Activated CD4-positive, alpha-beta T cell treated with anti-CD3 and anti-CD28 coated beads for 24 hours (primary cell): ENCODE results near the gene UBAP2L.
A peak's percentile ranks its signal among the peaks of the same experiment; 100 is the strongest.
"Not testable (repeated sequence)": the region's sequence is repeated elsewhere in the genome, so short reads cannot be mapped to it uniquely, and the experiment has no call there.

ENCODE experiments used
- DNase-seq, 2 donors: peaks; one replicate each; pipeline ENCODE4 v3.0.0-alpha.2; 2020; ENCODE audit warnings: low read depth in 2 of 2

Gene UBAP2L

GRCh38 chr1:154253671-154254070, 32.9 kb downstream of the UBAP2L start:
- DNase-seq = no peak

GRCh38 chr1:154256686-154257085, 35.9 kb downstream of the UBAP2L start:
- no peak for DNase-seq

GRCh38 chr1:154258784-154259183, 38.0 kb downstream of the UBAP2L start:
- DNase-seq = no peak

- no peak for DNase-seq
Observed at GRCh38 chr1:154260127-154260526, 39.4 kb downstream of the UBAP2L start.

- no peak for DNase-seq
Observed at GRCh38 chr1:154263465-154264332, 42.9 kb downstream of the UBAP2L start.

- DNase-seq = no peak
Observed at GRCh38 chr1:154264454-154264853, 43.7 kb downstream of the UBAP2L start.

GRCh38 chr1:154265586-154265985, 44.8 kb downstream of the UBAP2L start:
- DNase-seq = no peak

GRCh38 chr1:154270833-154271232, 50.1 kb downstream of the UBAP2L start:
- DNase-seq = no peak

GRCh38 chr1:154272217-154272998, 51.7 kb downstream of the UBAP2L start, which contains the start of gene HAX1:
Gene HAX1, plus strand, starts transcription at chr1:154272629. Its CDS starts 95 bp downstream, at chr1:154272724.
- DNase-seq = peak; percentile 94 to 97

GRCh38 chr1:154272999-154273563, 52.3 kb downstream of the UBAP2L start:
- no peak for DNase-seq

- DNase-seq = peak in 1 of 2 donors; percentile 19
Observed at GRCh38 chr1:154276797-154277196, 56.0 kb downstream of the UBAP2L start.

- not testable (repeated sequence) for DNase-seq
Observed at GRCh38 chr1:154287591-154287990, 66.8 kb downstream of the UBAP2L start.

GRCh38 chr1:154288661-154289060, 67.9 kb downstream of the UBAP2L start:
- no peak for DNase-seq

- no peak for DNase-seq
Observed at GRCh38 chr1:154290921-154291320, 70.2 kb downstream of the UBAP2L start.

GRCh38 chr1:154295408-154296235, 74.9 kb downstream of the UBAP2L start:
- no peak for DNase-seq

GRCh38 chr1:154301582-154301981, 80.8 kb downstream of the UBAP2L start:
- no peak for DNase-seq

- DNase-seq = peak in 1 of 2 donors; percentile 28
Observed at GRCh38 chr1:154304664-154305337, 84.0 kb downstream of the UBAP2L start.

GRCh38 chr1:154306151-154306550, 85.4 kb downstream of the UBAP2L start:
- no peak for DNase-seq

GRCh38 chr1:154307670-154308270, 87.0 kb downstream of the UBAP2L start:
- DNase-seq = not testable (repeated sequence)

- DNase-seq = not testable (repeated sequence)
Observed at GRCh38 chr1:154309136-154309535, 88.4 kb downstream of the UBAP2L start.
